ENCODE measurements around the gene FAF2. TPM values are rescaled to one million over a fixed set of nuclear protein-coding genes. Genes with fewer than 3 reads are reported as not detected.

FAF2 gene
- total and polyA plus RNA-seq, 7 donors = 4.2 to 24.6 (median 18.6) TPM

- TF ChIP-seq POLR2AphosphoS5 (IDR thresholded peaks at IDR 0.05) (no peak), CTCF (IDR thresholded peaks at IDR 0.05) (no peak)
- Histone ChIP-seq H3K27me3 (no peaks in the 10 kb centered on the region), H3K9me3 (no peaks in the 10 kb centered on the region), H3K4me3 (no peak overlapping the region), H3K36me3 (no peaks in the 10 kb centered on the region), H3K4me1 (no peaks in the 10 kb centered on the region), H3K27ac (no peak overlapping the region)
- 89 to 93% methylated on average over 7 of the region's 7 CpGs for WGBS, 2 donors
- DNase-seq = no peak
- intact Hi-C loops (cut with DNase I) = no loop called here
Measured at GRCh38 chr5:176521286-176521685, 73.1 kb downstream of the FAF2 start.

GRCh38 chr5:176521699-176522263 lies 73.6 kb downstream of the FAF2 start:
- H3K4me1 ChIP-seq = no peaks in the 10 kb centered on the region
- H3K36me3 ChIP-seq = peaks cover 0 to 5% (median 0%) of the 10 kb centered on the region in 4 donors
- TF ChIP-seq POLR2AphosphoS5 (IDR thresholded peaks at IDR 0.05) = no peak
- TF ChIP-seq POLR2A (IDR thresholded peaks at IDR 0.05) = no peak
- no peak for TF ChIP-seq CTCF (IDR thresholded peaks at IDR 0.05)
- TF ChIP-seq EP300 (IDR thresholded peaks at IDR 0.05) = no peak
- no peaks in the 10 kb centered on the region for H3K27me3 ChIP-seq
- no peak for DNase-seq
- WGBS, 2 donors = 76 to 85% methylated on average over 10 of the region's 10 CpGs
- no peaks in the 10 kb centered on the region for H3K9me3 ChIP-seq
- H3K27ac ChIP-seq = no peak overlapping the region
- intact Hi-C loops (cut with DNase I) = no loop called here
- H3K4me3 ChIP-seq = no peak overlapping the region

GRCh38 chr5:176524138-176524537 lies 76.0 kb downstream of the FAF2 start:
- H3K4me3 ChIP-seq = no peak overlapping the region
- 79 to 93% methylated on average over 6 of the region's 6 CpGs for WGBS, 2 donors
- DNase-seq = no peak
- H3K36me3 ChIP-seq = peaks cover 11 to 28% (median 16%) of the 10 kb centered on the region in 4 donors
- H3K9me3 ChIP-seq = no peaks in the 10 kb centered on the region
- H3K27me3 ChIP-seq = no peaks in the 10 kb centered on the region
- intact Hi-C loops (cut with DNase I) = no loop called here
- no peaks in the 10 kb centered on the region for H3K4me1 ChIP-seq
- no peak overlapping the region for H3K27ac ChIP-seq
- TF ChIP-seq POLR2AphosphoS5 (IDR thresholded peaks at IDR 0.05) (no peak), CTCF (IDR thresholded peaks at IDR 0.05) (no peak)

DNA sequence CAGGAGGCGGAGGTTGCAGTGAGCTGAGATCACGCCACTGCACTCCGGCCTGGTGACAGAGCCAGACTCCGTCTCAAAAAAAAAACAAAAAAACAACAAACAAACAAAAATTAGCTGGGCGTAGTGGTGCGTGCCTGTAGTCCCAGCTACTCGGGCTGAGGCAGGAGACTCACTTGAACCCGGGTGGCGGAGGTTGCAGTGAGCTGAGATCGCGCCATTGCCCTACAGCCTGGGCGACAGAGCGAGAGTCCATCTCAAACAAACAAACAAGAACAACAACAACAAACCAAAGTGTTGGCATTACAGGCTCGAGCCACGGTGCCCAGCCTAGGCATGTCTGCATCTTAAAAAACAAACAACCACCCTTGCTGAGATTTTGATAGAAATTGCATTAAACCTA lies 76.8 kb downstream of the FAF2 start:
- 89 to 91% methylated on average over 15 of the region's 15 CpGs for WGBS, 2 donors
- intact Hi-C loops (cut with DNase I) = no loop called here
- no peaks in the 10 kb centered on the region for H3K27me3 ChIP-seq

More for the DNA sequence above, 76.8 kb downstream of the FAF2 start:
- Histone ChIP-seq H3K4me3 (no peak overlapping the region), H3K4me1 (peaks cover 0 to 4% (median 0%) of the 10 kb centered on the region in 4 donors), H3K27ac (no peak overlapping the region), H3K9me3 (no peaks in the 10 kb centered on the region), H3K36me3 (peaks cover 19 to 36% (median 23%) of the 10 kb centered on the region in 4 donors)
- no peak for DNase-seq
- TF ChIP-seq CTCF (IDR thresholded peaks at IDR 0.05) (no peak), POLR2A (IDR thresholded peaks at IDR 0.05) (no peak), POLR2AphosphoS5 (IDR thresholded peaks at IDR 0.05) (no peak), EP300 (IDR thresholded peaks at IDR 0.05) (no peak)
